SH-SY5Y (cell line): ENCODE data around the gene KAT5.

Experiments used
- GATA2 ChIP-seq: IDR thresholded peaks from 2 replicates; pipeline ENCODE4 v1.6.1; 2011; ENCODE audit warnings: mild to moderate bottlenecking, low read depth, low read length
- GATA3 ChIP-seq: IDR thresholded peaks from 2 replicates; pipeline ENCODE4 v1.6.1; 2011; ENCODE audit warnings: low read depth, mild to moderate bottlenecking, low read length, moderate library complexity

- TF ChIP-seq GATA2, result no peak
- no peak for TF ChIP-seq GATA3
Measured at GRCh38 chr11:65672180-65672860, 39.7 kb upstream of the KAT5 start.
